Endothelial cell of umbilical vein (primary cell): Measurements from ENCODE around the gene DNAH9. TPM values are rescaled to one million over a fixed set of nuclear protein-coding genes. Genes with fewer than 3 reads are reported as not detected.

Experiments
- BruUV-seq: library from RNA; stranded (reverse); fragments of 400-500 nt; replicated peaks from 2 replicates; lab custom pipeline; 2021; lab: Mats Ljungman, UMichigan
- CTCF ChIA-PET: fragments of 300-600, 350-600 bp; sonication (Branson Sonifier 250); formaldehyde crosslinking; loops from one replicate; lab custom pipeline; 2021; ENCODE audit warnings: antibody characterized with exemption, inconsistent platforms; lab: Charles Lee
- POLR2A ChIA-PET: fragments of 300-600, 350-600 bp; sonication (Branson Sonifier 250); formaldehyde crosslinking; loops from one replicate; lab custom pipeline; 2021; ENCODE audit warnings: antibody characterized with exemption, inconsistent platforms; lab: Charles Lee
- DNase-seq: peaks from one replicate; pipeline ENCODE4 v3.0.0-alpha.2; 2011; ENCODE audit warnings: low read depth, low spot score
- FAIRE-seq: peaks from 2 replicates; lab custom pipeline; 2011; peaks lifted over from hg19 to GRCh38; lab: Jason Lieb, UNC
- H2AFZ ChIP-seq: 2 replicates; pipeline ENCODE4 v1.6.0; 2012; ENCODE audit warnings: low read depth, low read length, control low read depth, inconsistent platforms
- H3K27ac ChIP-seq: 2 replicates; pipeline ENCODE4 v1.5.1; 2011; ENCODE audit warnings: low read depth, mild to moderate bottlenecking, control low read depth, low read length, moderate library complexity; ENCODE audit not compliant: insufficient read depth
- H3K27me3 ChIP-seq, 2 experiments: 2 replicates each; pipeline versions ENCODE4 v1.6.0 to v1.6.1; 2011; ENCODE audit warnings: low read length in 2 of 2, mixed read lengths in 1 of 2; ENCODE audit not compliant: control insufficient read depth in 2 of 2, insufficient read depth in 2 of 2
- H3K36me3 ChIP-seq, 2 experiments: 2 replicates in 1 of 2; 3 replicates in 1 of 2; pipeline ENCODE4 v1.5.1; 2011; ENCODE audit warnings: low read length in 2 of 2, mild to moderate bottlenecking in 1 of 2, moderate library complexity in 1 of 2; ENCODE audit not compliant: control insufficient read depth in 2 of 2, insufficient read depth in 2 of 2; ENCODE audit errors: extremely low read depth in 1 of 2
- H3K4me1 ChIP-seq: 3 replicates; pipeline ENCODE4 v1.5.1; 2011; ENCODE audit warnings: mild to moderate bottlenecking, low read length; ENCODE audit not compliant: control insufficient read depth, insufficient read depth; ENCODE audit errors: extremely low read depth
- H3K4me2 ChIP-seq: 2 replicates; pipeline ENCODE4 v1.6.1; 2011; ENCODE audit warnings: low read length, control low read depth, mixed read lengths; ENCODE audit not compliant: insufficient read depth
- H3K4me3 ChIP-seq, 3 experiments: fragments of 200-600 bp in 1 of 3; sonication (generic), shearing (Covaris generic) in 1 of 3; replicated peaks in 1 of 3; 2 replicates each; pipeline ENCODE4 v1.5.1; 2011 to 2016; ENCODE audit warnings: control low read depth in 3 of 3, low read length in 3 of 3, mild to moderate bottlenecking in 2 of 3, inconsistent platforms in 1 of 3, low read depth in 1 of 3, moderate library complexity in 1 of 3; ENCODE audit not compliant: insufficient read depth in 1 of 3
- H3K79me2 ChIP-seq: 2 replicates; pipeline ENCODE4 v1.6.0; 2012; ENCODE audit warnings: low read length, inconsistent platforms; ENCODE audit not compliant: control insufficient read depth, insufficient read depth
- H3K9ac ChIP-seq: replicated peaks from 2 replicates; pipeline ENCODE3; 2011; ENCODE audit warnings: low read length, control low read depth; ENCODE audit not compliant: insufficient read depth; ENCODE audit errors: extremely low read depth
- H3K9me1 ChIP-seq: replicated peaks from 3 replicates; pipeline ENCODE4 v1.6.0; 2011; ENCODE audit warnings: mild to moderate bottlenecking, low read length; ENCODE audit not compliant: control insufficient read depth, insufficient read depth; ENCODE audit errors: extremely low read depth
- H3K9me3 ChIP-seq: replicated peaks from 2 replicates; pipeline ENCODE4 v1.5.1; 2012; ENCODE audit warnings: low read length, inconsistent platforms; ENCODE audit not compliant: control insufficient read depth, insufficient read depth
- H4K20me1 ChIP-seq: replicated peaks from 2 replicates; pipeline ENCODE3; 2011; ENCODE audit warnings: mild to moderate bottlenecking, low read length; ENCODE audit not compliant: control insufficient read depth, insufficient read depth; ENCODE audit errors: extremely low read depth
- EZH2 ChIP-seq: IDR thresholded peaks from 2 replicates; pipeline ENCODE4 v1.6.1; 2012; ENCODE audit warnings: borderline replicate concordance, low read depth, mild to moderate bottlenecking, moderate library complexity, low read length, inconsistent platforms; ENCODE audit not compliant: severe bottlenecking
- FOS ChIP-seq: IDR thresholded peaks from 2 replicates; pipeline ENCODE4 v1.6.1; 2011; ENCODE audit warnings: mild to moderate bottlenecking, low read length, moderate library complexity, borderline replicate concordance; ENCODE audit not compliant: insufficient read depth
- GATA2 ChIP-seq: IDR thresholded peaks from 2 replicates; pipeline ENCODE4 v1.7.0; 2011; ENCODE audit warnings: low read depth, mild to moderate bottlenecking, moderate library complexity, mixed read lengths, low read length; ENCODE audit not compliant: insufficient read length, insufficient read depth
- JUN ChIP-seq: IDR thresholded peaks from 2 replicates; pipeline ENCODE4 v1.6.1; 2011; ENCODE audit warnings: borderline replicate concordance, low read depth; ENCODE audit not compliant: insufficient read length, insufficient read depth
- MYC ChIP-seq: IDR thresholded peaks from one replicate; pipeline ENCODE4 v1.6.1; 2011; ENCODE audit warnings: mild to moderate bottlenecking, low read depth, low read length
- POLR2A ChIP-seq: IDR thresholded peaks from 2 replicates; pipeline ENCODE4 v1.6.1; 2012; ENCODE audit warnings: low read depth, mild to moderate bottlenecking, control low read depth, low read length
- POLR2AphosphoS5 ChIP-seq: IDR thresholded peaks from 2 replicates; pipeline ENCODE4 v1.6.1; 2012; ENCODE audit warnings: low read depth, mild to moderate bottlenecking, control low read depth, low read length, moderate library complexity; ENCODE audit not compliant: insufficient read depth
- dilution Hi-C: fragments of 300-500 bp; cut with MboI; formaldehyde crosslinking; loops from one replicate; pipeline ENCODE4 v1.15.0; 2019; ENCODE audit warnings: low sequenced_read_pairs; ENCODE audit not compliant: extremely low pct_ligation_motif_present
- intact Hi-C: fragments of 100-400 bp; cut with micrococcal nuclease; formaldehyde crosslinking; loops from one replicate; pipeline ENCODE4 v1.10.0; 2022
- polyA plus RNA-seq, 4 experiments: library from polyadenylated mRNA; depleted of rRNA in 3 of 4; stranded (reverse) in 3 of 4; unstranded in 1 of 4; fragments of >200 nt; gene quantifications; 2 replicates each; pipeline versions ENCODE4 v1.2.1 to v1.2.3, GENCODE V29; 2011 to 2012; ENCODE audit warnings: missing spikeins in 1 of 4
- total RNA-seq: library from RNA; stranded (reverse); gene quantifications from 2 replicates; pipeline ENCODE4 v1.2.3, GENCODE V29; 2021
- TF ChIP-seq, protein P1 (sequence below), 2 donors: IDR thresholded peaks; 1 replicate in 1 of 2; 2 replicates in 1 of 2; pipeline ENCODE4 v1.5.1; 2011; ENCODE audit warnings: low read length in 2 of 2, mild to moderate bottlenecking in 2 of 2, moderate library complexity in 2 of 2, control low read depth in 1 of 2, inconsistent platforms in 1 of 2, low read depth in 1 of 2; ENCODE audit not compliant: insufficient read depth in 1 of 2; ENCODE audit errors: extremely low read depth in 1 of 2
- TF ChIP-seq, protein P2 (sequence below): IDR thresholded peaks from 2 replicates; pipeline ENCODE4 v1.6.1; 2011; ENCODE audit not compliant: insufficient read depth, insufficient read length

The DNAH9 gene
- total and polyA plus RNA-seq, 2 donors (not counting 3 experiments of a cell fraction or from before 2014, with no cell fraction given), result not detected

DNA sequence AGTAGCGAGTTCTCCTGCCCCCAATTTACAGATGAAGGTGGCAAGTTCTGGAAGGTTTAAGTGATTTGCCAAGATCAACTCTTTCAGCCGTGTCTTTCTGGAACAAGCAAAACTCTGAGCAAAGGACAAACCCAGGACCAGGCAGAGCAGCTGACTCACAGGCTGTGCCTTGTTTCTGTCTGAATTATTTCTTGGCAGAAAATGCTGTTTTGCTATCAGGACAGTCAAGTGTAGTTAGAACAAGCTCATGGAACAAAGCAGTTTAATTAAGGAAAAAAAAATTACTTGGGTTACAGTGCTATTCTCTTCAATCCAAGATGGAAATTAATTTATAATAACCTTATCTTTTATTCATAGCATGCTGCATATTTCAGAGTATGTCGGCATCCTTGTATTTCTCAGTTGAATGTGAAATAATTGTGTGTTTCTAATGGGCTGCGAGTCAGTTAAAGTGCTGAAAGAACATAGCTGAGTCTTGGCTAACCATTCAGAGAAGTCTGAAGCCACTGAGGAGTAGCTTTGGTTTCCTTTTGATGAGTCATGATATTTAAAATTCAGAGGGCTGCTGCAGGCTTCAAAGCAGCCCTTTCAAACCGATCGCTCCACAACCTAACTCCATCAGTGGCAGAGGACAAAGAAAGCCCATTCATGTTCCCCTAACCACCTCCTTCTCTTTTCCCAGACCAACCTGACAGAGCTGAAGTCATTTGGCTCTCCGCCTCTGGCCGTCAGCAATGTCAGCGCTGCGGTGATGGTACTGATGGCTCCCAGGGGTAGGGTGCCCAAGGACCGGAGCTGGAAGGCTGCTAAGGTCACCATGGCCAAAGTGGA is 255.3 kb downstream of the DNAH9 start:
- BruUV-seq, result no TSS peak
- POLR2A ChIA-PET, result no interaction called here

More for the DNA sequence above, 255.3 kb downstream of the DNAH9 start:
- Histone ChIP-seq H3K4me1 (no peaks in the 10 kb centered on the region), H3K4me3 (no peak overlapping the region), H3K27ac (no peak overlapping the region), H3K36me3 (no peaks in the 10 kb centered on the region), H4K20me1 (no peaks in the 10 kb centered on the region), H3K9ac (no peak overlapping the region), H3K4me2 (no peak overlapping the region), H3K9me3 (no peaks in the 10 kb centered on the region), H3K79me2 (no peaks in the 10 kb centered on the region), H2AFZ (no peak overlapping the region), H3K27me3 (no peaks in the 10 kb centered on the region), H3K9me1 (no peaks in the 10 kb centered on the region)
- dilution Hi-C loops, result no loop called here
- CTCF ChIA-PET, result no interaction called here
- FAIRE-seq (no peak), DNase-seq (no peak)
- intact Hi-C loops, result no loop called here
- TF ChIP-seq, protein P1, sequence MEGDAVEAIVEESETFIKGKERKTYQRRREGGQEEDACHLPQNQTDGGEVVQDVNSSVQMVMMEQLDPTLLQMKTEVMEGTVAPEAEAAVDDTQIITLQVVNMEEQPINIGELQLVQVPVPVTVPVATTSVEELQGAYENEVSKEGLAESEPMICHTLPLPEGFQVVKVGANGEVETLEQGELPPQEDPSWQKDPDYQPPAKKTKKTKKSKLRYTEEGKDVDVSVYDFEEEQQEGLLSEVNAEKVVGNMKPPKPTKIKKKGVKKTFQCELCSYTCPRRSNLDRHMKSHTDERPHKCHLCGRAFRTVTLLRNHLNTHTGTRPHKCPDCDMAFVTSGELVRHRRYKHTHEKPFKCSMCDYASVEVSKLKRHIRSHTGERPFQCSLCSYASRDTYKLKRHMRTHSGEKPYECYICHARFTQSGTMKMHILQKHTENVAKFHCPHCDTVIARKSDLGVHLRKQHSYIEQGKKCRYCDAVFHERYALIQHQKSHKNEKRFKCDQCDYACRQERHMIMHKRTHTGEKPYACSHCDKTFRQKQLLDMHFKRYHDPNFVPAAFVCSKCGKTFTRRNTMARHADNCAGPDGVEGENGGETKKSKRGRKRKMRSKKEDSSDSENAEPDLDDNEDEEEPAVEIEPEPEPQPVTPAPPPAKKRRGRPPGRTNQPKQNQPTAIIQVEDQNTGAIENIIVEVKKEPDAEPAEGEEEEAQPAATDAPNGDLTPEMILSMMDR (IDR thresholded peaks at IDR 0.05; ENCODE audit: extremely low read depth in 1 of 2, insufficient read depth in 1 of 2, low read depth in 1 of 2, low read length in 2 of 2), result no peak
- no peak for TF ChIP-seq POLR2A
- TF ChIP-seq EZH2, result no peak
- no peak for TF ChIP-seq MYC
- no peak for TF ChIP-seq GATA2
- TF ChIP-seq, protein P2, sequence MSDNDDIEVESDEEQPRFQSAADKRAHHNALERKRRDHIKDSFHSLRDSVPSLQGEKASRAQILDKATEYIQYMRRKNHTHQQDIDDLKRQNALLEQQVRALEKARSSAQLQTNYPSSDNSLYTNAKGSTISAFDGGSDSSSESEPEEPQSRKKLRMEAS, result no peak
- no peak for TF ChIP-seq FOS
- no peak for TF ChIP-seq POLR2AphosphoS5
- no peak for TF ChIP-seq JUN
